GM21723 (cell line): Measurements from ENCODE around the gene LRRN1.

ENCODE experiments used
- ATAC-seq: cut with Tn5 transposase; IDR thresholded peaks from one replicate; pipeline ENCODE4 v1.9.1; 2021; ENCODE audit warnings: mild to moderate bottlenecking, moderate library complexity; ENCODE audit not compliant: unreplicated experiment

The LRRN1 gene

DNA sequence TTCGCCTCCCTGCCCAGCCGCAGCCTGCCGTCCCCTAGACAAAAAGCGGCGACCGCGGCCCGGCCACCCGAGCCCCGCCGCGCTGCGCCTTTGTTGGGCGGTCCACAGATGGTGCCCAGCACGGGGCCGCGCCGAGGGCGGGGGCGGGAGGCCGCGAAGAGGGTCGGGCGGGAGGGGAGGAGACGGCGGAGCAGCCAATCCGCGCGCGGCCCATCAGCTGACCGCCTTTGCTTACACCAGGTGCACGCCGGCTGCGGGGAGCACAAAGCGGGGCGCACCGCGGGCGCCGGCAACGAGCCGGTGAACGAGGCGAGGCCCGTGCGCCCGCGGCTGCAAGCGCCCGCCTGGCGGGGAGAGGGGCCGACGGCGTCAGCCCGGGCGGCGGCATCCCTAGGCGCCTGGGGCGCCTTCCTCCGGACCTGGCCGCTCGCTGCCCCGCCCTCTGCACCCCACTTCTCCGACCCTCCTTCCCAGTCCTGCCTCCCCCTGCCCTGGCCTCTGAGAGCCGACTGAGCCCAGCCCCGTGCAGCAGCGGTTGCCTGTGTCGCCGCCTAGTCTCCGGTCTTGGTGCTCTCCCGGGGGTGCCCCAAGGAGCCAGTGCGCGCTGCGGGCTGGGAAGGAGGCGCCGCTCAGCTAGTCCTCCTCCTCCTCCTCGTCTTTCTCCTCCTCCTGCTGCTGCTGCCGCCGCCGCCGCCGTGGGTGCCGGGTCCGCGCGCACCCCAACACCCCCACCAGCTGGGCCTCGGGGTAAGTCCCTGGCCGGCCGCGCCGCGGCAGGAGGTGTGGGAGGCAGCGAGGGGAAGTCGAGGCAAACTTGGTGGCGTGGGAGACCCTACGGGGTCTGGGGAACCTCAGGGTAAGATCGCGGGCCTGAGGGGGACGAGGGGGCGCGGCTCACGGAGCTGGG is at the start of gene LRRN1:
TSS of gene LRRN1 (plus strand) at position 259 of the 907 bp plus-strand sequence. CDS start 45,211 bp downstream, outside the sequence.
- peak; percentile 46 for ATAC-seq

- no peak for ATAC-seq
These were observed 45.8 kb upstream of the LRRN1 start for GRCh38 chr3:3753416-3753815.

DNA sequence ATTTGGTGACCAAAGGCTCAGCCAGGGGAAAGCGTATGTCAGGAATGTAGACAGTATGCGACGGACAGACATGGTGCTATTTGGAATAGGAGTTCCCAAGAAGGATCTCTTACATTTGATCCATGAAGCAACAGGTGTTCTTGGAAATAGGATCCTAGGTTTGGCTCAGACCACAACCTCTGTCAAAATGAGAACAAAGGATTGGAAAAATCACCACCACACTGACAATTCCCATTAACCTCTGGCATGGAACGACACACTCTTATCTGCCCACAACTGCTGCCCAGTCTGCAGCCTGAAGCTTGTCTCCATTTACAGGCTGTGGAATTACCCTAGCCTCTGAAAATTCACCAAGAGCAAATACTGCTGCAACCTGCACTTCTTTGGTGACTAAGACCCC is 33.6 kb upstream of the LRRN1 start:
- no peak for ATAC-seq

- ATAC-seq = no peak
These were observed 33.1 kb upstream of the LRRN1 start for GRCh38 chr3:3766140-3766539.

- no peak for ATAC-seq
These were observed 28.1 kb upstream of the LRRN1 start for GRCh38 chr3:3771094-3771493.

- no peak for ATAC-seq
These were observed 27.7 kb upstream of the LRRN1 start for GRCh38 chr3:3771567-3771966.

DNA sequence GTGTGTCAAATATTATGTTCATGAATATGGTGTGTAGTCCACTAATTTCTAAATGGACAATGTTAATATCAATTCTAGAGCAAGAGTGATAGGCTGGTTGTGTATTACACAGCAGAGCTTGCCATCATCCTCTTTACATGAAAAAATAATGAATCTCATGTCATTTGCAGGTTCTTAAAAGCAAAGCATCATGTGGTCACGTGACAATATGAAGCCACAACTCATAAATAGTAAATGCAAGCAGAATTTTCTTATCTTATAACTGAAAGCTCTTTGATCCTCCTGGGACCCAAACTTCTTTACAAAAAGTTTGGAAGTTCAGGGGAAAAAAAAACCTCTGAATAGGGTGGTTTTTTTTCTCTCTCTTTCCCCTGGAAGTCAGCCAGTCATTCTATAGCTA is 26.9 kb upstream of the LRRN1 start:
- no peak for ATAC-seq

- no peak for ATAC-seq
These were observed 26.3 kb upstream of the LRRN1 start for GRCh38 chr3:3772920-3773319.

- no peak for ATAC-seq
These were observed 22.6 kb upstream of the LRRN1 start for GRCh38 chr3:3776607-3777006.

- ATAC-seq = no peak
These were observed 21.0 kb upstream of the LRRN1 start for GRCh38 chr3:3778216-3778615.

GRCh38 chr3:3778641-3779270 is 20.5 kb upstream of the LRRN1 start:
- no peak for ATAC-seq

GRCh38 chr3:3782457-3782856 is 16.8 kb upstream of the LRRN1 start:
- no peak for ATAC-seq

GRCh38 chr3:3783210-3783609 is 16.0 kb upstream of the LRRN1 start:
- ATAC-seq = no peak

GRCh38 chr3:3783696-3784095 is 15.5 kb upstream of the LRRN1 start:
- no peak for ATAC-seq

DNA sequence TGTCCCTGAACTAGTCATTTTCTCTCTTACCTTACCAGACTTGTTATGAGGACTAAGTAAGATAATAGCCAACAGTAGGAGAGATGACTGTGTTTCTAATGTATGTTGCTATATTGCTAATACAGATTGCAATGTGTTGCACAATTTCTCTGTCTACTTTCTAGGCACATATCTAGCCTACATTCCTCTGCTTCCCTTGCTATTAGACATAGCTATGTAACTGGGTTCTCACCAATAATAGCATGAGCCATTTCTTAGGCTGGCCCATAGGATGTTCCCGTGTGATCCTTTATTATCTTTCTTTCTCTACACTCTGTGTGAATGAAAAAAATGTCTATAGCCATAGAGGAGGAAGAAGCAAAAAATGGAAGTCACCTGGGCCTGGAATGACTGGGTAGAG is 6.8 kb upstream of the LRRN1 start:
- no peak for ATAC-seq

DNA sequence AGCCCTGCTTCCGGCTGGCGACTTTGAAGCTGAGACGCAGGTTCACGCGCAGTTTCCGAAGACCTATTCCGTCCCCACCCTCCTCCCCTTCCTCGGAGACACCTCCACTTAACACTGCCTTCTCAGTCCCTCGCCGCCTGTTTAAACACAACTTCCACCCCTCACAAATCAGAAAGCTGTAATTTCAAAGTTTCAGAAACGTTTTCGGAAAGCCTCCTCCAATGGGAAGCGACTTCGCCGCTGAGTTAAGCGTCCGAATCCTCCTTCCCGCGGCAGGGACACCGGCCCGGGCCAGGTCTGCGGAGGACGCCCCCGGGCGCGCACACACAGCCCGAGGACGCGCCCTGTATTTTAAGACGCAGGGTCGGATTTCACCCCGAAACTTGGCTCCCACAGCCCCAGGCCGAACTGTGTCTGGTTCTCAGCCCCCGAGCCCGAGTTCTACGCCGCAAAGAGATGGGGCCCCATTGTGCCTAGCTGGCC is 559 bp upstream of the LRRN1 start:
- ATAC-seq = peak; percentile 41

- no peak for ATAC-seq
These were observed 837 bp downstream of the LRRN1 start for GRCh38 chr3:3800080-3800455.

GRCh38 chr3:3800685-3801493 is 1.7 kb downstream of the LRRN1 start:
- ATAC-seq = no peak

GRCh38 chr3:3801494-3801841 is 2.2 kb downstream of the LRRN1 start:
- ATAC-seq = no peak

- ATAC-seq = no peak
These were observed 2.8 kb downstream of the LRRN1 start for GRCh38 chr3:3802046-3802445.

- ATAC-seq = no peak
These were observed 5.3 kb downstream of the LRRN1 start for GRCh38 chr3:3804560-3804959.
